Measurements from ENCODE around the gene KRT33A. TPM values are rescaled to one million over a fixed set of nuclear protein-coding genes. Genes with fewer than 3 reads are reported as not detected.
"Not testable (repeated sequence)": the region's sequence is repeated elsewhere in the genome, so short reads cannot be mapped to it uniquely, and the experiment has no call there.

Gene KRT33A
- total RNA-seq, 1 donor from 2014 or later = not detected

- no peak for TF ChIP-seq CTCF (IDR thresholded peaks at IDR 0.05)
- peaks cover 5 to 24% of the 10 kb centered on the region in 2 donors for H3K9me3 ChIP-seq
- no peaks in the 10 kb centered on the region for H3K36me3 ChIP-seq
- no peak for DNase-seq (ENCODE audit: low spot score in 2 of 2)
- H3K27me3 ChIP-seq = no peaks in the 10 kb centered on the region
- intact Hi-C loops (cut with DNase I) = no loop called here
- no peaks in the 10 kb centered on the region for H3K4me1 ChIP-seq
- H3K4me3 ChIP-seq = no peak overlapping the region
- no peak overlapping the region for H3K27ac ChIP-seq
These were observed 35.6 kb upstream of the KRT33A start for GRCh38 chr17:41386227-41386626.

DNA sequence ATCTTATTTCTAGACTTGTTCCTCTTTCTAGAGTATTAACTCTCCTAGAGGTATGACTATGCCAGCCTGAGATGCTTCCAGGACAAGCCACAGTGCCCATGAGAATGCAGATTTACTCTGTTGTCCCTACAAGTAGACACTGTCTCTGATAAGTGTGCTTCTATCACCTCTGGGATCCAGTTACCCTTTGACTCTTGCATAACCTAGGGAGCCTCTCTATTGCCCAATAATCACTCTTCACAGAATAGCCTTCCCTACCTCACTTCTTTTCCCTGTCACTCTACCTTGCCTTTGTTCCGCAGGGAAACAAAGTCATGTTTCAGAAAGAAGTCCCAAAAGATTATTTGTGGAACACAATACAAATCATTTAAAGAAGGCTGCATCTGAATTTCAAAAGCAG, 33.1 kb upstream of the KRT33A start:
- no peaks in the 10 kb centered on the region for H3K27me3 ChIP-seq
- no peak overlapping the region for H3K4me3 ChIP-seq
- H3K27ac ChIP-seq = no peak overlapping the region
- intact Hi-C loops (cut with DNase I) = no loop called here
- H3K9me3 ChIP-seq = peaks cover 5 to 24% of the 10 kb centered on the region in 2 donors
- no peak for DNase-seq (ENCODE audit: low spot score in 2 of 2)
- H3K36me3 ChIP-seq = no peaks in the 10 kb centered on the region
- TF ChIP-seq CTCF (IDR thresholded peaks at IDR 0.05) = no peak
- H3K4me1 ChIP-seq = no peaks in the 10 kb centered on the region

- no peak for TF ChIP-seq CTCF (IDR thresholded peaks at IDR 0.05)
- Histone ChIP-seq H3K27me3 (no peaks in the 10 kb centered on the region), H3K36me3 (no peaks in the 10 kb centered on the region), H3K4me3 (no peak overlapping the region), H3K27ac (no peak overlapping the region), H3K9me3 (peaks cover 5 to 19% of the 10 kb centered on the region in 2 donors), H3K4me1 (no peaks in the 10 kb centered on the region)
- intact Hi-C loops (cut with DNase I) = no loop called here
- no peak for DNase-seq (ENCODE audit: low spot score in 2 of 2)
These were observed 31.8 kb upstream of the KRT33A start for GRCh38 chr17:41382394-41382793.

- H3K27me3 ChIP-seq; H3K4me3 ChIP-seq; intact Hi-C loops (cut with DNase I); H3K4me1 ChIP-seq; H3K36me3 ChIP-seq; H3K27ac ChIP-seq; DNase-seq (ENCODE audit: low spot score in 2 of 2): not testable (repeated sequence)
- peaks cover 5 to 15% of the 10 kb centered on the region in 2 donors for H3K9me3 ChIP-seq
These were observed 31.3 kb upstream of the KRT33A start, which contains the start of gene KRT34 for GRCh38 chr17:41381943-41382342. Gene KRT34 (minus strand): TSS chr17:41382306. CDS start chr17:41382246, 60 bp downstream.

GRCh38 chr17:41380091-41380490, 29.5 kb upstream of the KRT33A start:
- H3K27ac ChIP-seq; intact Hi-C loops (cut with DNase I); H3K9me3 ChIP-seq; H3K4me3 ChIP-seq; H3K27me3 ChIP-seq; H3K4me1 ChIP-seq; DNase-seq (ENCODE audit: low spot score in 2 of 2); H3K36me3 ChIP-seq: not testable (repeated sequence)

GRCh38 chr17:41377546-41377945, 26.9 kb upstream of the KRT33A start:
- Histone ChIP-seq H3K4me3 (no peak overlapping the region), H3K9me3 (no peaks in the 10 kb centered on the region), H3K4me1 (no peaks in the 10 kb centered on the region), H3K27me3 (no peaks in the 10 kb centered on the region), H3K36me3 (no peaks in the 10 kb centered on the region), H3K27ac (no peak overlapping the region)
- no peak for TF ChIP-seq CTCF (IDR thresholded peaks at IDR 0.05)
- no peak for DNase-seq (ENCODE audit: low spot score in 2 of 2)
- intact Hi-C loops (cut with DNase I) = no loop called here

DNA sequence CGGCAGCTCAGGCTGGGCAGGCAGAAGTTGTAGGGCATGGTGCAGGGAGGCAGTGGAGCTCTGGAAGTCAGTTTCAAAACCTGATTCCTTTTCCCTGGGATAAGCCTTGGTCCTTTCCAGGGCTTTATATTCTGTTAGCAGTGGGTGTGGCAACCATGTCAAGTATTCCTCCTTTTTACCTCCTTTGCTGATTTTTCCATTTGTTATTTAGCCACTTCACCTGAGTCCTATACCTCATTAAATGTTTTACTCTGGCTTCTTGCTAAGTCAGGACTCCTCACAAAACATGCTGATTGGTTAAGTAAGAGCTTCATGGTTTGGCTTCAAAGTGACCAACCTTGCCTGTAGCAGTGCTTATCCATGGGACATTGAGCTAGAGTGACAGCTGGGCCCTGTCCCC, 19.1 kb upstream of the KRT33A start, which contains the start of gene KRT33B:
TSS of gene KRT33B (minus strand) at position 101 of the 400 bp plus-strand sequence. CDS start at position 38, 63 bp downstream.
- intact Hi-C loops (cut with DNase I) = no loop called here
- H3K27me3 ChIP-seq = no peaks in the 10 kb centered on the region
- no peak for TF ChIP-seq CTCF (IDR thresholded peaks at IDR 0.05)
- H3K4me3 ChIP-seq = no peak within 1 kb of the TSS
- H3K36me3 ChIP-seq = no peaks in the 10 kb centered on the region
- no peak within 1 kb of the TSS for H3K27ac ChIP-seq
- H3K4me1 ChIP-seq = no peaks in the 10 kb centered on the region
- no peaks in the 10 kb centered on the region for H3K9me3 ChIP-seq
- no peak for DNase-seq (ENCODE audit: low spot score in 2 of 2)
